ENCODE results near the gene CSNK1G2.

CSNK1G2 gene

GRCh38 chr19:1953441-1954094 is 12.6 kb downstream of the CSNK1G2 start:
- TF ChIP-seq CTCF (IDR thresholded peaks at IDR 0.05): no peak
- TF ChIP-seq ZFX (IDR thresholded peaks at IDR 0.05; ENCODE audit: borderline replicate concordance): no peak
- no peak overlapping the region for H3K27ac ChIP-seq

GRCh38 chr19:1954532-1954933 is 13.6 kb downstream of the CSNK1G2 start:
- no peak for TF ChIP-seq CTCF (IDR thresholded peaks at IDR 0.05)
- no peak for TF ChIP-seq ZFX (IDR thresholded peaks at IDR 0.05; ENCODE audit: borderline replicate concordance)
- no peak overlapping the region for H3K27ac ChIP-seq

GRCh38 chr19:1955171-1956121 is 14.5 kb downstream of the CSNK1G2 start:
- H3K27ac ChIP-seq: no peak overlapping the region
- no peak for TF ChIP-seq ZFX (IDR thresholded peaks at IDR 0.05; ENCODE audit: borderline replicate concordance)
- TF ChIP-seq CTCF (IDR thresholded peaks at IDR 0.05): no peak

- TF ChIP-seq CTCF (IDR thresholded peaks at IDR 0.05) (no peak), ZFX (IDR thresholded peaks at IDR 0.05; ENCODE audit: borderline replicate concordance) (no peak)
- no peak overlapping the region for H3K27ac ChIP-seq
Observed at GRCh38 chr19:1956122-1956494, 15.1 kb downstream of the CSNK1G2 start.

- TF ChIP-seq ZFX (IDR thresholded peaks at IDR 0.05; ENCODE audit: borderline replicate concordance) (no peak), CTCF (IDR thresholded peaks at IDR 0.05) (no peak)
- H3K27ac ChIP-seq: no peak overlapping the region
Observed at GRCh38 chr19:1956868-1957492, 16.0 kb downstream of the CSNK1G2 start.

GRCh38 chr19:1957562-1958248 is 16.7 kb downstream of the CSNK1G2 start:
- no peak overlapping the region for H3K27ac ChIP-seq
- TF ChIP-seq CTCF (IDR thresholded peaks at IDR 0.05): no peak
- TF ChIP-seq ZFX (IDR thresholded peaks at IDR 0.05; ENCODE audit: borderline replicate concordance): no peak
